Measurements from ENCODE around the gene CSNK1G2. TPM values are rescaled to one million over a fixed set of nuclear protein-coding genes. Genes with fewer than 3 reads are reported as not detected.

CSNK1G2 gene
- total RNA-seq, 5 donors from 2014 or later (not counting 1 experiment from before 2014, with no cell fraction given), result 104 to 181 (median 161) TPM

- WGBS (ENCODE audit: insufficient coverage), result 95% methylated on average over 23 of the region's 23 CpGs
- no peak overlapping the region for H3K27ac ChIP-seq (ENCODE audit: low read length)
- H3K4me1 ChIP-seq (ENCODE audit: control insufficient read depth in 1 of 2, extremely low read depth in 1 of 2, insufficient read depth in 2 of 2, low read length in 2 of 2), result peaks cover 0 to 45% of the 10 kb centered on the region in 2 experiments
- Mint-ChIP-seq H3K9me3 (no peaks in the 10 kb centered on the region), H3K4me3 (no peak overlapping the region), H3K36me3 (peaks cover 4% of the 10 kb centered on the region), H3K27ac (peak overlapping the region in 1 of 2 donors; percentile 77), H3K4me1 (peaks cover 5 to 19% (median 8%) of the 10 kb centered on the region in 3 donors), H3K27me3 (no peaks in the 10 kb centered on the region)
- H3K9me3 ChIP-seq, result no peaks in the 10 kb centered on the region
- POLR2A ChIA-PET, result interaction anchor here (0.6 kb wide), 3 partner anchors 66 to 480 kb away, joined by 3 to 7 read pairs (median 3); no protein-coding TSS in a partner anchor
- H3K27me3 ChIP-seq (replicated peaks in 1 of 2; ENCODE audit: control insufficient read depth in 2 of 2, extremely low read depth in 1 of 2, insufficient read depth in 2 of 2, low read length in 1 of 2), result no peaks in the 10 kb centered on the region
- peaks cover 15 to 22% of the 10 kb centered on the region in 2 donors for H3K36me3 ChIP-seq (ENCODE audit: control insufficient read depth in 2 of 2, extremely low read depth in 1 of 2, insufficient read depth in 1 of 2, low read length in 1 of 2)
- DNase-seq (no peak), ATAC-seq (replicated peaks in 1 of 4) (no peak)
- no peak overlapping the region for H3K4me3 ChIP-seq (ENCODE audit: control insufficient read depth in 1 of 2, extremely low read depth in 1 of 2, low read length in 1 of 2)
- CTCF ChIA-PET, result interaction anchor here in 1 of 2 donors (0.6 kb wide), 1 partner anchor 38 kb away, joined by 6 read pairs; the partner anchor contains the start of gene ABHD17A
These were observed 18.2 kb upstream of the CSNK1G2 start for GRCh38 chr19:1922803-1923202.

GRCh38 chr19:1923319-1923718, 17.7 kb upstream of the CSNK1G2 start:
- no peaks in the 10 kb centered on the region for H3K27me3 ChIP-seq (replicated peaks in 1 of 2; ENCODE audit: control insufficient read depth in 2 of 2, extremely low read depth in 1 of 2, insufficient read depth in 2 of 2, low read length in 1 of 2)
- H3K36me3 Mint-ChIP-seq, result peaks cover 4% of the 10 kb centered on the region
- H3K27me3 Mint-ChIP-seq, result no peaks in the 10 kb centered on the region
- no peaks in the 10 kb centered on the region for H3K9me3 Mint-ChIP-seq
- peak overlapping the region; percentile 46 to 77 for H3K27ac Mint-ChIP-seq
- peak overlapping the region; percentile 34 for H3K27ac ChIP-seq (ENCODE audit: low read length)
- H3K4me3 Mint-ChIP-seq, result peak overlapping the region in 1 of 3 donors; percentile 44
- peaks cover 0 to 46% of the 10 kb centered on the region in 2 experiments for H3K4me1 ChIP-seq (ENCODE audit: control insufficient read depth in 1 of 2, extremely low read depth in 1 of 2, insufficient read depth in 2 of 2, low read length in 2 of 2)
- no peak overlapping the region for H3K4me3 ChIP-seq (ENCODE audit: control insufficient read depth in 1 of 2, extremely low read depth in 1 of 2, low read length in 1 of 2)
- DNase-seq (peak in 2 of 35 experiments; percentile 33 to 37), ATAC-seq (replicated peaks in 1 of 4) (peak in 3 of 4 experiments; percentile 48 to 65 (median 53))
- ChIA-PET POLR2A (interaction anchor here in 1 of 2 donors (0.6 kb wide), 2 partner anchors 67 to 229 kb away, joined by 3 to 7 read pairs; no protein-coding TSS in a partner anchor), CTCF (interaction anchor here (0.6 to 0.8 kb wide), 3 partner anchors 26 to 136 kb away, joined by 3 to 7 read pairs (median 6); partner anchors contain the start of gene ABHD17A (in 1 of the 2))
- no peaks in the 10 kb centered on the region for H3K9me3 ChIP-seq
- peaks cover 10 to 23% (median 10%) of the 10 kb centered on the region in 3 donors for H3K4me1 Mint-ChIP-seq
- 41% methylated on average over 3 of the region's 8 CpGs for WGBS (ENCODE audit: insufficient coverage)
- peaks cover 15 to 22% of the 10 kb centered on the region in 2 donors for H3K36me3 ChIP-seq (ENCODE audit: control insufficient read depth in 2 of 2, extremely low read depth in 1 of 2, insufficient read depth in 1 of 2, low read length in 1 of 2)

- no peak overlapping the region for H3K4me3 Mint-ChIP-seq
- DNase-seq (no peak), ATAC-seq (replicated peaks in 1 of 4) (no peak)
- POLR2A ChIA-PET, result no interaction called here
- Histone ChIP-seq H3K27ac (ENCODE audit: low read length) (peak overlapping the region; percentile 12), H3K9me3 (no peaks in the 10 kb centered on the region), H3K27me3 (replicated peaks in 1 of 2; ENCODE audit: control insufficient read depth in 2 of 2, extremely low read depth in 1 of 2, insufficient read depth in 2 of 2, low read length in 1 of 2) (peaks cover 0 to 4% of the 10 kb centered on the region in 2 experiments), H3K36me3 (ENCODE audit: control insufficient read depth in 2 of 2, extremely low read depth in 1 of 2, insufficient read depth in 1 of 2, low read length in 1 of 2) (peaks cover 12 to 18% of the 10 kb centered on the region in 2 donors), H3K4me3 (ENCODE audit: control insufficient read depth in 1 of 2, extremely low read depth in 1 of 2, low read length in 1 of 2) (no peak overlapping the region), H3K4me1 (ENCODE audit: control insufficient read depth in 1 of 2, extremely low read depth in 1 of 2, insufficient read depth in 2 of 2, low read length in 2 of 2) (peaks cover 0 to 52% of the 10 kb centered on the region in 2 experiments)
- H3K9me3 Mint-ChIP-seq, result no peaks in the 10 kb centered on the region
- no peaks in the 10 kb centered on the region for H3K27me3 Mint-ChIP-seq
- H3K4me1 Mint-ChIP-seq, result peaks cover 10 to 28% (median 17%) of the 10 kb centered on the region in 3 donors
- CTCF ChIA-PET, result no interaction called here
- WGBS (ENCODE audit: insufficient coverage), result 97% methylated on average over 32 of the region's 35 CpGs
- H3K27ac Mint-ChIP-seq, result no peak overlapping the region
- peaks cover 4% of the 10 kb centered on the region for H3K36me3 Mint-ChIP-seq
These were observed 16.5 kb upstream of the CSNK1G2 start for GRCh38 chr19:1924320-1924961.

- Histone ChIP-seq H3K4me1 (ENCODE audit: control insufficient read depth in 1 of 2, extremely low read depth in 1 of 2, insufficient read depth in 2 of 2, low read length in 2 of 2) (peaks cover 4 to 63% of the 10 kb centered on the region in 2 experiments), H3K36me3 (ENCODE audit: control insufficient read depth in 2 of 2, extremely low read depth in 1 of 2, insufficient read depth in 1 of 2, low read length in 1 of 2) (peaks cover 9 to 10% of the 10 kb centered on the region in 2 donors), H3K9me3 (no peaks in the 10 kb centered on the region), H3K4me3 (ENCODE audit: control insufficient read depth in 1 of 2, extremely low read depth in 1 of 2, low read length in 1 of 2) (no peak overlapping the region), H3K27ac (ENCODE audit: low read length) (no peak overlapping the region), H3K27me3 (replicated peaks in 1 of 2; ENCODE audit: control insufficient read depth in 2 of 2, extremely low read depth in 1 of 2, insufficient read depth in 2 of 2, low read length in 1 of 2) (peaks cover 0 to 14% of the 10 kb centered on the region in 2 experiments)
- H3K27ac Mint-ChIP-seq, result no peak overlapping the region
- H3K27me3 Mint-ChIP-seq, result no peaks in the 10 kb centered on the region
- DNase-seq (no peak), ATAC-seq (replicated peaks in 1 of 4) (no peak)
- 95% methylated on average over 10 of the region's 16 CpGs for WGBS (ENCODE audit: insufficient coverage)
- no peak overlapping the region for H3K4me3 Mint-ChIP-seq
- ChIA-PET POLR2A (no interaction called here), CTCF (no interaction called here)
- H3K4me1 Mint-ChIP-seq, result peaks cover 15 to 34% (median 24%) of the 10 kb centered on the region in 3 donors
- H3K9me3 Mint-ChIP-seq, result no peaks in the 10 kb centered on the region
- no peaks in the 10 kb centered on the region for H3K36me3 Mint-ChIP-seq
These were observed 15.4 kb upstream of the CSNK1G2 start for GRCh38 chr19:1925544-1925943.

- H3K27me3 ChIP-seq (replicated peaks in 1 of 2; ENCODE audit: control insufficient read depth in 2 of 2, extremely low read depth in 1 of 2, insufficient read depth in 2 of 2, low read length in 1 of 2), result peaks cover 0 to 15% of the 10 kb centered on the region in 2 experiments
- H3K9me3 ChIP-seq, result no peaks in the 10 kb centered on the region
- CTCF ChIA-PET, result interaction anchor here in 1 of 2 donors (0.6 kb wide), 1 partner anchor 33 kb away, joined by 4 read pairs; no protein-coding TSS in a partner anchor
- H3K27ac ChIP-seq (ENCODE audit: low read length), result no peak overlapping the region
- no peaks in the 10 kb centered on the region for H3K36me3 Mint-ChIP-seq
- no peaks in the 10 kb centered on the region for H3K27me3 Mint-ChIP-seq
- H3K4me1 ChIP-seq (ENCODE audit: control insufficient read depth in 1 of 2, extremely low read depth in 1 of 2, insufficient read depth in 2 of 2, low read length in 2 of 2), result peaks cover 4 to 39% of the 10 kb centered on the region in 2 experiments
- POLR2A ChIA-PET, result interaction anchor here in 1 of 2 donors (0.6 kb wide), 1 partner anchor 1362 kb away, joined by 3 read pairs; no protein-coding TSS in a partner anchor
- H3K4me1 Mint-ChIP-seq, result peaks cover 15 to 31% (median 24%) of the 10 kb centered on the region in 3 donors
- WGBS (ENCODE audit: insufficient coverage), result 14% methylated on average over 27 of the region's 42 CpGs
- no peaks in the 10 kb centered on the region for H3K9me3 Mint-ChIP-seq
- peak; percentile 80 to 95 (median 89) for ATAC-seq (replicated peaks in 1 of 4)
- peaks cover 2 to 4% of the 10 kb centered on the region in 2 donors for H3K36me3 ChIP-seq (ENCODE audit: control insufficient read depth in 2 of 2, extremely low read depth in 1 of 2, insufficient read depth in 1 of 2, low read length in 1 of 2)
- peak; percentile 55 to 90 (median 73) for DNase-seq
- H3K27ac Mint-ChIP-seq, result peak overlapping the region in 1 of 2 donors; percentile 34
- H3K4me3 ChIP-seq (ENCODE audit: control insufficient read depth in 1 of 2, extremely low read depth in 1 of 2, low read length in 1 of 2), result peak overlapping the region; percentile 41 to 56
- H3K4me3 Mint-ChIP-seq, result peak overlapping the region; percentile 68 to 75 (median 72)
These were observed 11.8 kb upstream of the CSNK1G2 start for GRCh38 chr19:1929021-1929742.

GRCh38 chr19:1931445-1931844, 9.5 kb upstream of the CSNK1G2 start:
- no peak overlapping the region for H3K27ac ChIP-seq (ENCODE audit: low read length)
- ATAC-seq (replicated peaks in 1 of 4) (no peak), DNase-seq (no peak)
- no peaks in the 10 kb centered on the region for H3K36me3 ChIP-seq (ENCODE audit: control insufficient read depth in 2 of 2, extremely low read depth in 1 of 2, insufficient read depth in 1 of 2, low read length in 1 of 2)
- 93% methylated on average over 1 of the region's 1 CpG for WGBS (ENCODE audit: insufficient coverage)
- Mint-ChIP-seq H3K4me1 (peaks cover 27 to 40% (median 31%) of the 10 kb centered on the region in 3 donors), H3K9me3 (peaks cover 0 to 3% (median 2%) of the 10 kb centered on the region in 3 donors), H3K27ac (no peak overlapping the region), H3K36me3 (no peaks in the 10 kb centered on the region), H3K4me3 (no peak overlapping the region), H3K27me3 (no peaks in the 10 kb centered on the region)
- ChIA-PET POLR2A (no interaction called here), CTCF (no interaction called here)
- no peaks in the 10 kb centered on the region for H3K9me3 ChIP-seq
- peaks cover 0 to 15% of the 10 kb centered on the region in 2 experiments for H3K27me3 ChIP-seq (replicated peaks in 1 of 2; ENCODE audit: control insufficient read depth in 2 of 2, extremely low read depth in 1 of 2, insufficient read depth in 2 of 2, low read length in 1 of 2)
- no peak overlapping the region for H3K4me3 ChIP-seq (ENCODE audit: control insufficient read depth in 1 of 2, extremely low read depth in 1 of 2, low read length in 1 of 2)
- H3K4me1 ChIP-seq (ENCODE audit: control insufficient read depth in 1 of 2, extremely low read depth in 1 of 2, insufficient read depth in 2 of 2, low read length in 2 of 2), result peaks cover 4 to 30% of the 10 kb centered on the region in 2 experiments

Measured in T-cell (primary cell).